ENCODE data around the gene COX17. TPM values are rescaled to one million over a fixed set of nuclear protein-coding genes. Genes with fewer than 3 reads are reported as not detected.

Gene COX17, protein sequence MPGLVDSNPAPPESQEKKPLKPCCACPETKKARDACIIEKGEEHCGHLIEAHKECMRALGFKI
- total RNA-seq: 10 to 100 TPM; 54.1 to 73.7 TPM
- 72.8 TPM for polyA plus RNA-seq (2013, experiment 1 of 2)
- 74.9 TPM for polyA plus RNA-seq (2013, experiment 2 of 2)
- long read RNA-seq, experiment 1, transcript COX17-201 (3 exons, 684 nt): major isoform, 42 of 67 reads
- long read RNA-seq, experiment 1, partial matches to known transcripts: 0 of 67 reads
- long read RNA-seq, experiment 1, other reads (novel, unspliced or antisense): 23 of 67 reads
- long read RNA-seq, experiment 2, transcript COX17-201 (3 exons, 684 nt): major isoform, 88 of 97 reads
- long read RNA-seq, experiment 2, partial matches to known transcripts: 1 of 97 reads
- long read RNA-seq, experiment 2, other reads (novel, unspliced or antisense): 6 of 97 reads
- long read RNA-seq, experiment 3, transcript COX17-201 (3 exons, 684 nt): major isoform, 33 of 37 reads
- long read RNA-seq, experiment 3, partial matches to known transcripts: 0 of 37 reads
- long read RNA-seq, experiment 3, other reads (novel, unspliced or antisense): 2 of 37 reads
- long read RNA-seq, experiment 4, partial matches to known transcripts: 1 of 11 reads
- long read RNA-seq, experiment 4, other reads (novel, unspliced or antisense): 9 of 11 reads

DNA sequence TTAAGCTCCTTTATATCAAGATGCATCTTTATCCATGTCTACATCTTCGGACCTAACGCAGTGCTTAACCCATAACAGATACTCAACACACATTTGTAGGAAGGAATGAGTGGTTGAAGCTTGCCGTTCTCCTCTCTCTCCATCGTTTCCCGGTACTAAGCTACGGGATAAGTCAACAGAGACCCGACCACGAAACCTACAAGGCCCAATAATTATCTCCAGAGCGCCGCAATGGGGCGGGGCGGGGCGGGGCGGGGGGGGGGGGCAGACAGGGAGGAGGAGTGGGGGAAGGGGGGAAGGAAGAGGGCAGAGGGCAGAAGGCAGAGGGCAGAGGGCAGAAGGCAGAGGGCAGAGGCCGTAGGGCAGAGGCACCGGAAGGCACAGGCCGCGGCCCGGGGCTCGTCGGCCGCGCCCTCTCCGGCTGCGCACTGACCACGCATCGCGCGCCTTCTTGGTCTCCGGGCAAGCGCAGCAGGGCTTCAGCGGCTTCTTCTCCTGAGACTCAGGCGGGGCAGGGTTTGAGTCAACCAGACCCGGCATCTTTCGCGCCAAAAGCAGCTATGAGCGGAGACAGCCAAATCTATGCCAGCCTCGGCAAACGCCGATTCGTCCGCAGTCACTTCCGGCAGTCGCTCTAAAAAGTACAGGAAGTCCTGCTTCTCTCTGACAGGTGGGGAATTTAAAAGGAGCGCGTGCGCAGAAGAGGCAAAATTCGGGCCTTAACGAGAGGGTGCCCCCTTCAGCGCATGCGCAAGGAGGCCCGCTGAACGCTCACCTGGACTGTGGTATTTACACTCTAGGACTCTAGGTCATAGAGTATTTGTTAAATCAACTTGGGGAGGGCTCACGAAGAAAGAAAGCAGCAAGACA is at the start of gene COX17:
COX17 (minus strand) TSS at position 636 of the 870 bp plus-strand sequence; CDS start at position 540, 96 bp downstream.
- H3K36me3 ChIP-seq (ENCODE audit: control insufficient read depth, insufficient read depth, low read length): peaks cover 32% of the 10 kb centered on the region
- peak within 1 kb of the TSS; percentile 39 for H3K9ac ChIP-seq (ENCODE audit: extremely low read depth, low read length, poor library complexity, severe bottlenecking)
- Mint-ChIP-seq H3K4me3 (peak within 1 kb of the TSS; percentile 79), H3K27me3 (ENCODE audit: insufficient read depth) (no peaks in the 10 kb centered on the region), H3K4me1 (peaks cover 26% of the 10 kb centered on the region), H3K9me3 (peaks cover 6% of the 10 kb centered on the region), H3K27ac (peak within 1 kb of the TSS; percentile 93), H3K36me3 (ENCODE audit: low read depth) (peaks cover 34% of the 10 kb centered on the region)
- TF ChIP-seq, protein P1, sequence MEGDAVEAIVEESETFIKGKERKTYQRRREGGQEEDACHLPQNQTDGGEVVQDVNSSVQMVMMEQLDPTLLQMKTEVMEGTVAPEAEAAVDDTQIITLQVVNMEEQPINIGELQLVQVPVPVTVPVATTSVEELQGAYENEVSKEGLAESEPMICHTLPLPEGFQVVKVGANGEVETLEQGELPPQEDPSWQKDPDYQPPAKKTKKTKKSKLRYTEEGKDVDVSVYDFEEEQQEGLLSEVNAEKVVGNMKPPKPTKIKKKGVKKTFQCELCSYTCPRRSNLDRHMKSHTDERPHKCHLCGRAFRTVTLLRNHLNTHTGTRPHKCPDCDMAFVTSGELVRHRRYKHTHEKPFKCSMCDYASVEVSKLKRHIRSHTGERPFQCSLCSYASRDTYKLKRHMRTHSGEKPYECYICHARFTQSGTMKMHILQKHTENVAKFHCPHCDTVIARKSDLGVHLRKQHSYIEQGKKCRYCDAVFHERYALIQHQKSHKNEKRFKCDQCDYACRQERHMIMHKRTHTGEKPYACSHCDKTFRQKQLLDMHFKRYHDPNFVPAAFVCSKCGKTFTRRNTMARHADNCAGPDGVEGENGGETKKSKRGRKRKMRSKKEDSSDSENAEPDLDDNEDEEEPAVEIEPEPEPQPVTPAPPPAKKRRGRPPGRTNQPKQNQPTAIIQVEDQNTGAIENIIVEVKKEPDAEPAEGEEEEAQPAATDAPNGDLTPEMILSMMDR (conservative IDR thresholded peaks at IDR 0.05): no peak
- DNase-seq: peak; percentile 98
- peak within 1 kb of the TSS; percentile 98 for H3K4me3 ChIP-seq (ENCODE audit: low read length)
- peak within 1 kb of the TSS; percentile 49 for H3K27ac ChIP-seq (ENCODE audit: low read depth, low read length)
- H3K9me3 ChIP-seq (ENCODE audit: control insufficient read depth, low read length): peaks cover 12% of the 10 kb centered on the region
- no peaks in the 10 kb centered on the region for H3K4me1 ChIP-seq (ENCODE audit: control insufficient read depth, insufficient read depth, low read length)
- no peaks in the 10 kb centered on the region for H3K27me3 ChIP-seq (ENCODE audit: control insufficient read depth, insufficient read depth, low read length, poor library complexity, severe bottlenecking)
- 1% methylated on average over 27 to 47 of the region's 54 CpGs for WGBS, 2 experiments (ENCODE audit: insufficient coverage in 1 of 2, insufficient read length in 1 of 2)

DNA sequence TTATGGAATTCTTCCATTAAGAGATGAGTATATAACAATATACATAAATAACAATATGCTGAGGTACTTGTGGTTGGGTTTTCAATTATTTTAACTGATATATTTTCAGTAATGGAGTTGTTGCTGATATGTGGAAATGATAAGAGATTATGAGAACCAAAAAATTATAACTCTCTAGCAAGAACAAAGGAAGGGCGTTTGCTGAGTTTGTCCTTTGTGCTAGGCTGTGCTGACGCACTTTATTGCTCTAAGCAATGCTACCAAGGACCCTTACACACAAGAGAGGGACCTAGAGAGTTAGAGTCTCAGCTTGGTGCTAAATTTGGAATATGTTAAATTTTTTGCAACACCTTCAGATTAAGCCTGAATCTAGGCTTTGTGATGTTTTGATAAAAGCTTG is 49.7 kb upstream of the COX17 start:
- Histone ChIP-seq H3K36me3 (ENCODE audit: control insufficient read depth, insufficient read depth, low read length) (no peaks in the 10 kb centered on the region), H3K9me3 (ENCODE audit: control insufficient read depth, low read length) (no peaks in the 10 kb centered on the region), H3K9ac (ENCODE audit: extremely low read depth, low read length, poor library complexity, severe bottlenecking) (no peak overlapping the region), H3K4me1 (ENCODE audit: control insufficient read depth, insufficient read depth, low read length) (no peaks in the 10 kb centered on the region), H3K4me3 (ENCODE audit: low read length) (no peak overlapping the region), H3K27me3 (ENCODE audit: control insufficient read depth, insufficient read depth, low read length, poor library complexity, severe bottlenecking) (no peaks in the 10 kb centered on the region), H3K27ac (ENCODE audit: low read depth, low read length) (no peak overlapping the region)
- H3K36me3 Mint-ChIP-seq (ENCODE audit: low read depth): no peaks in the 10 kb centered on the region
- H3K4me1 Mint-ChIP-seq: no peaks in the 10 kb centered on the region
- H3K27ac Mint-ChIP-seq: no peak overlapping the region
- peaks cover 2% of the 10 kb centered on the region for H3K27me3 Mint-ChIP-seq (ENCODE audit: insufficient read depth)
- TF ChIP-seq, protein P1 (conservative IDR thresholded peaks at IDR 0.05): no peak
- H3K4me3 Mint-ChIP-seq: no peak overlapping the region
- no peaks in the 10 kb centered on the region for H3K9me3 Mint-ChIP-seq
- DNase-seq: no peak
- 90% methylated on average over 2 of the region's 2 CpGs; no CpG with 5 or more reads in 1 of the 2 experiments for WGBS, 2 experiments (ENCODE audit: insufficient coverage in 1 of 2, insufficient read length in 1 of 2)

DNA sequence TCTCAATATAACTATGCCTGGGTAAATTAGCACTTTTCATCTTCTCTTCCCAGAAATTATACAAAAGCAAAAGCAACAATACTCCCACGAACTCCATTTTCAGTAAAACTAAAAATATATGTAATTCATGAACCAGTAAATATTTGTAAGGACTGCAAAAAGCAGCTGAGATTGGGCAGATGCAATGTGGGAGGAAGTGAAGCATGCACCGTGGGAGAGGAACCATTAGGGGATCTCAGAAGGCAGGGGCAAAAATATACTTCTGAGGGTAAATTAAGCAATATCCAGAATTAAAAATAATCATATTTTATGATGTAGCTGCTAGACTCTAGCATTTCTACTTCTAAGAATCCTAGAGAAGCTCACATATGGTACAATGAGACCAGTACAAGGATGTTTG is 45.8 kb upstream of the COX17 start:
- H3K9ac ChIP-seq (ENCODE audit: extremely low read depth, low read length, poor library complexity, severe bottlenecking): no peak overlapping the region
- H3K27me3 ChIP-seq (ENCODE audit: control insufficient read depth, insufficient read depth, low read length, poor library complexity, severe bottlenecking): no peaks in the 10 kb centered on the region
- no peaks in the 10 kb centered on the region for H3K4me1 ChIP-seq (ENCODE audit: control insufficient read depth, insufficient read depth, low read length)
- 76% methylated on average over 2 of the region's 2 CpGs; no CpG with 5 or more reads in 1 of the 2 experiments for WGBS, 2 experiments (ENCODE audit: insufficient coverage in 1 of 2, insufficient read length in 1 of 2)
- no peak overlapping the region for H3K27ac ChIP-seq (ENCODE audit: low read depth, low read length)
- TF ChIP-seq, protein P1 (conservative IDR thresholded peaks at IDR 0.05): no peak
- H3K36me3 ChIP-seq (ENCODE audit: control insufficient read depth, insufficient read depth, low read length): no peaks in the 10 kb centered on the region
- H3K9me3 Mint-ChIP-seq: no peaks in the 10 kb centered on the region
- peaks cover 2% of the 10 kb centered on the region for H3K27me3 Mint-ChIP-seq (ENCODE audit: insufficient read depth)
- H3K4me3 Mint-ChIP-seq: no peak overlapping the region
- H3K4me3 ChIP-seq (ENCODE audit: low read length): no peak overlapping the region
- DNase-seq: no peak
- H3K27ac Mint-ChIP-seq: no peak overlapping the region
- no peaks in the 10 kb centered on the region for H3K9me3 ChIP-seq (ENCODE audit: control insufficient read depth, low read length)
- H3K4me1 Mint-ChIP-seq: no peaks in the 10 kb centered on the region
- no peaks in the 10 kb centered on the region for H3K36me3 Mint-ChIP-seq (ENCODE audit: low read depth)

Data from endodermal cell (in vitro differentiated cells).